H1 (cell line): ENCODE results near the gene DOCK3. TPM values are rescaled to one million over a fixed set of nuclear protein-coding genes. Genes with fewer than 3 reads are reported as not detected.

Experiments used
- CTCF ChIA-PET: fragments of 300-600 bp; sonication (Branson Sonifier 250); formaldehyde crosslinking; loops from one replicate; lab custom pipeline; 2021; ENCODE audit not compliant: partially characterized antibody; lab: Charles Lee
- POLR2A ChIA-PET: fragments of 300-600 bp; sonication (Branson Sonifier 250); formaldehyde crosslinking; loops from one replicate; lab custom pipeline; 2021; ENCODE audit warnings: inconsistent platforms; ENCODE audit not compliant: partially characterized antibody; lab: Charles Lee
- DNase-seq, 2 experiments: peaks; one replicate each; pipeline versions ENCODE4 v3.0.0 to v3.0.0-alpha.2; 2010 to 2022; ENCODE audit warnings: low spot score in 2 of 2, low read depth in 1 of 2, mixed read lengths in 1 of 2
- FAIRE-seq: peaks from 2 replicates; lab custom pipeline; 2011; peaks lifted over from hg19 to GRCh38; lab: Jason Lieb, UNC
- H2AFZ ChIP-seq: 2 replicates; pipeline ENCODE4 v1.8.1; 2012; ENCODE audit warnings: low read length, inconsistent platforms
- H2AK5ac ChIP-seq: 2 replicates; pipeline ENCODE4 v1.6.1; 2013; ENCODE audit warnings: low read depth, low read length
- H2BK120ac ChIP-seq: replicated peaks from 2 replicates; pipeline ENCODE3; 2013; ENCODE audit warnings: low read depth, low read length, inconsistent platforms
- H2BK12ac ChIP-seq: 2 replicates; pipeline ENCODE4 v1.6.1; 2013; ENCODE audit warnings: low read depth, low read length
- H2BK15ac ChIP-seq: 2 replicates; pipeline ENCODE4 v1.6.1; 2013; ENCODE audit warnings: low read length
- H2BK20ac ChIP-seq: 2 replicates; pipeline ENCODE4 v1.6.1; 2013; ENCODE audit warnings: low read length
- H2BK5ac ChIP-seq: 2 replicates; pipeline ENCODE4 v1.6.1; 2013; ENCODE audit warnings: low read depth, low read length
- H3K14ac ChIP-seq: 2 replicates; pipeline ENCODE4 v1.6.1; 2013; ENCODE audit warnings: inconsistent platforms; ENCODE audit not compliant: insufficient read length
- H3K18ac ChIP-seq: 2 replicates; pipeline ENCODE4 v1.6.1; 2013; ENCODE audit warnings: low read length; ENCODE audit errors: extremely low read depth
- H3K23ac ChIP-seq: 2 replicates; pipeline ENCODE4 v1.6.1; 2013; ENCODE audit warnings: inconsistent platforms; ENCODE audit not compliant: insufficient read length
- H3K23me2 ChIP-seq: 2 replicates; pipeline ENCODE4 v1.6.1; 2013; ENCODE audit warnings: low read depth, low read length
- H3K27ac ChIP-seq: 2 replicates; pipeline ENCODE4 v1.6.1; 2011; ENCODE audit warnings: low read depth, low read length, inconsistent platforms
- H3K27me3 ChIP-seq, 4 experiments: replicated peaks in 1 of 4; 1 replicate in 1 of 4; 2 replicates in 3 of 4; pipeline versions ENCODE4 v1.6.1 to v1.8.1; 2011 to 2013; ENCODE audit warnings: low read length in 3 of 4, mild to moderate bottlenecking in 3 of 4, inconsistent platforms in 2 of 4, mixed read lengths in 2 of 4, moderate library complexity in 1 of 4; ENCODE audit not compliant: control insufficient read depth in 3 of 4, insufficient read depth in 3 of 4; ENCODE audit errors: extremely low read depth in 1 of 4
- H3K36me3 ChIP-seq, 4 experiments: 2 replicates each; pipeline versions ENCODE4 v1.6.1 to v1.8.1; 2011 to 2013; ENCODE audit warnings: mild to moderate bottlenecking in 4 of 4, low read length in 3 of 4, moderate library complexity in 2 of 4, control low read depth in 1 of 4, inconsistent platforms in 1 of 4; ENCODE audit not compliant: insufficient read depth in 4 of 4, control insufficient read depth in 2 of 4
- H3K4ac ChIP-seq: replicated peaks from 2 replicates; pipeline ENCODE3; 2013; ENCODE audit warnings: low read length, low read depth, mixed read lengths, inconsistent platforms; ENCODE audit not compliant: insufficient read length
- H3K4me1 ChIP-seq, 4 experiments: replicated peaks in 1 of 4; 1 replicate in 1 of 4; 2 replicates in 3 of 4; pipeline versions ENCODE4 v1.6.1 to v1.8.1; 2011 to 2013; ENCODE audit warnings: low read length in 3 of 4, inconsistent platforms in 2 of 4, mixed read lengths in 1 of 4; ENCODE audit not compliant: insufficient read depth in 4 of 4, control insufficient read depth in 3 of 4
- H3K4me2 ChIP-seq, 2 experiments: 2 replicates each; pipeline versions ENCODE4 v1.6.1 to v1.8.1; 2011 to 2013; ENCODE audit warnings: low read depth in 2 of 2, low read length in 2 of 2, control low read depth in 1 of 2, inconsistent platforms in 1 of 2, mild to moderate bottlenecking in 1 of 2; ENCODE audit not compliant: insufficient read depth in 1 of 2
- H3K4me3 ChIP-seq, 4 experiments: fragments of 200-600, 300-600 bp in 1 of 4; sonication (generic), shearing (Covaris generic), sonication (Bioruptor Twin) in 1 of 4; 2 replicates each; pipeline versions ENCODE4 v1.5.1 to v1.8.1; 2011 to 2016; ENCODE audit warnings: low read length in 4 of 4, low read depth in 3 of 4, control low read depth in 2 of 4, inconsistent platforms in 2 of 4, mild to moderate bottlenecking in 2 of 4, mixed read lengths in 1 of 4, moderate library complexity in 1 of 4; ENCODE audit not compliant: insufficient read depth in 2 of 4; ENCODE audit errors: extremely low read depth in 1 of 4
- H3K56ac ChIP-seq: replicated peaks from 2 replicates; pipeline ENCODE3; 2013; ENCODE audit warnings: low read depth, mild to moderate bottlenecking, mixed read lengths, low read length, inconsistent platforms; ENCODE audit not compliant: insufficient read length
- H3K79me1 ChIP-seq: 2 replicates; pipeline ENCODE4 v1.6.1; 2013; ENCODE audit warnings: low read depth, low read length, control low read depth
- H3K79me2 ChIP-seq, 2 experiments: 2 replicates each; pipeline versions ENCODE4 v1.6.1 to v1.8.1; 2012 to 2013; ENCODE audit warnings: low read length in 2 of 2, mild to moderate bottlenecking in 2 of 2, inconsistent platforms in 1 of 2; ENCODE audit not compliant: insufficient read depth in 2 of 2, control insufficient read depth in 1 of 2
- H3K9ac ChIP-seq, 4 experiments: replicated peaks in 1 of 4; 1 replicate in 1 of 4; 2 replicates in 3 of 4; pipeline versions ENCODE4 v1.6.1 to v1.8.1; 2011 to 2013; ENCODE audit warnings: low read depth in 3 of 4, low read length in 3 of 4, control low read depth in 2 of 4, mild to moderate bottlenecking in 2 of 4, moderate library complexity in 2 of 4, inconsistent platforms in 1 of 4; ENCODE audit errors: extremely low read depth in 1 of 4
- H3K9me3 ChIP-seq, 2 experiments: 2 replicates each; pipeline versions ENCODE4 v1.6.1 to v1.8.1; 2012 to 2013; ENCODE audit warnings: mild to moderate bottlenecking in 2 of 2, moderate library complexity in 2 of 2, control low read depth in 1 of 2, inconsistent platforms in 1 of 2, low read depth in 1 of 2, low read length in 1 of 2, mixed read lengths in 1 of 2; ENCODE audit not compliant: insufficient read depth in 2 of 2
- H4K20me1 ChIP-seq, 2 experiments: replicated peaks in 1 of 2; 2 replicates each; pipeline versions ENCODE3 to v1.8.1; 2011 to 2013; ENCODE audit warnings: inconsistent platforms in 2 of 2, low read length in 2 of 2, mild to moderate bottlenecking in 1 of 2; ENCODE audit not compliant: insufficient read depth in 2 of 2, control insufficient read depth in 1 of 2
- H4K5ac ChIP-seq: 2 replicates; pipeline ENCODE4 v1.6.1; 2013; ENCODE audit warnings: low read length, low read depth, mixed read lengths, inconsistent platforms; ENCODE audit not compliant: insufficient read length
- H4K8ac ChIP-seq: 2 replicates; pipeline ENCODE4 v1.8.0; 2013; ENCODE audit warnings: mild to moderate bottlenecking, moderate library complexity, low read length, inconsistent platforms; ENCODE audit not compliant: insufficient read depth; ENCODE audit errors: extremely low read depth
- H4K91ac ChIP-seq: replicated peaks from 2 replicates; pipeline ENCODE3; 2013; ENCODE audit warnings: low read length, mixed read lengths, inconsistent platforms; ENCODE audit not compliant: insufficient read length
- KDM4A ChIP-seq: IDR thresholded peaks from one replicate; pipeline ENCODE4 v1.7.1; 2012; ENCODE audit warnings: low read depth, mild to moderate bottlenecking, moderate library complexity, low read length, inconsistent platforms; ENCODE audit not compliant: severe bottlenecking
- SIN3A ChIP-seq, 2 experiments: IDR thresholded peaks in 1 of 2; conservative IDR thresholded peaks in 1 of 2; 2 replicates each; pipeline ENCODE4 v1.6.1; 2011 to 2012; ENCODE audit warnings: low read length in 2 of 2, improper control_type of control experiment in 1 of 2, low read depth in 1 of 2, mild to moderate bottlenecking in 1 of 2
- SIX5 ChIP-seq: IDR thresholded peaks from 2 replicates; pipeline ENCODE4 v1.6.1; 2011; ENCODE audit warnings: mild to moderate bottlenecking, low read depth, low read length
- SRF ChIP-seq: IDR thresholded peaks from 2 replicates; pipeline ENCODE4 v1.6.1; 2011; ENCODE audit warnings: mild to moderate bottlenecking, low read depth, low read length, moderate library complexity
- TAF7 ChIP-seq: optimal IDR thresholded peaks from 2 replicates; pipeline ENCODE3; 2011; ENCODE audit warnings: low read depth, mild to moderate bottlenecking, inconsistent platforms, low read length, moderate library complexity, borderline replicate concordance
- WGBS, 2 experiments: shearing (Covaris generic) in 1 of 2; methylation state at CpG; one replicate each; pipeline versions ENCODE4 v1.1.6 to v1.1.7; 2013 to 2015; ENCODE audit warnings: low lambda C conversion rate in 2 of 2, mixed read lengths in 2 of 2, inconsistent platforms in 1 of 2, low coverage in 1 of 2, missing lambda C conversion rate in 1 of 2; ENCODE audit not compliant: insufficient replicate concordance in 2 of 2, insufficient coverage in 1 of 2, insufficient read length in 1 of 2; ENCODE audit errors: extremely low coverage in 1 of 2, missing lambda C conversion rate in 1 of 2; 5-methylcytosine and 5-hydroxymethylcytosine counted together
- polyA plus RNA-seq, 7 experiments: library from polyadenylated mRNA; depleted of rRNA in 3 of 7; stranded (reverse) in 5 of 7; unstranded in 2 of 7; fragments of >200 nt in 5 of 7; fragments of 200-250 nt in 2 of 7; gene quantifications; 1 replicate in 5 of 7; 2 replicates in 1 of 7; 4 replicates in 1 of 7; pipeline versions ENCODE4 v1.2.1 to v1.2.3, GENCODE V29; 2011 to 2013; ENCODE audit warnings: missing spikeins in 2 of 7, mixed read lengths in 2 of 7
- total RNA-seq: library from RNA; stranded (reverse); fragmentation: NEBNext Ultra II Directional; extraction: Animal tissue kit (Norgen Biotek cat#: 25700); gene quantifications from 2 replicates; pipeline ENCODE4 v1.2.1, GENCODE V29; 2021
- TF ChIP-seq, protein P1 (sequence below): IDR thresholded peaks from 2 replicates; pipeline ENCODE4 v1.6.1; 2012; ENCODE audit warnings: inconsistent platforms

Gene DOCK3
- total and polyA plus RNA-seq, 2 of the 8 experiments (the other 6 are each of a cell fraction or from before 2014, with no cell fraction given): 2.7 to 5.0 TPM

DNA sequence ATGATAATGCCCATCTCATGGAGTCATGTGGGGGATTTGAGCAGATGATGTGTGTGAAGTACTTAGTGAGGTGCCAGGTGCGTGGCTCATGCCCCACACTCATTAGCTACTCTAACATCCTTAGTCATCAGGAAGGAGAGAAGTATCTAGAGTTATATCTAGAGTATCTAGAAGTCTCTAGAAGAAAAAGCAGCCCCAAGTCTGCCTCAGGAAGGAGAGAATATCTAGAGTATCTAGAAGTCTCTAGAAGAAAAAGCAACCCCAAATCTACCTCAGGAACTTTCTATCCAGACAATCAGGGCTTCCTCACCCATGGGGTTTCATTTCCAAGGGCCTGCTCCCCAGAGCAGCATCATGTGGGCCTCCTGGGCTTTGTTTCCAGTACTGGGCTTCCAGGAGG lies 24.7 kb upstream of the DOCK3 start:
- no peak for FAIRE-seq
- H3K14ac ChIP-seq: no peak overlapping the region
- H3K79me2 ChIP-seq: no peaks in the 10 kb centered on the region
- no peak overlapping the region for H2BK5ac ChIP-seq
- H2AK5ac ChIP-seq: no peak overlapping the region
- H3K36me3 ChIP-seq: peaks cover 0 to 8% (median 3%) of the 10 kb centered on the region in 4 experiments; a peak in 3 of 8 replicates
- H4K91ac ChIP-seq: no peak overlapping the region
- H3K9me3 ChIP-seq: no peaks in the 10 kb centered on the region
- H3K27ac ChIP-seq: no peak overlapping the region
- no peak overlapping the region for H4K5ac ChIP-seq
- H2AFZ ChIP-seq: no peak overlapping the region
- H3K4me3 ChIP-seq: no peak overlapping the region
- WGBS, 2 experiments: 86% methylated on average over 1 of the region's 1 CpG; no CpG with 5 or more reads in 1 of the 2 experiments
- no peak overlapping the region for H3K23ac ChIP-seq
- ChIA-PET POLR2A (interaction anchor here (0.8 to 1.6 kb wide), 5 partner anchors 9 to 32 kb away, joined by 3 to 7 read pairs (median 6); no protein-coding TSS in a partner anchor), CTCF (interaction anchor here (0.8 to 63.8 kb wide), 4 partner anchors 24 to 155 kb away, joined by 3 to 1262 read pairs (median 34); partner anchors contain the start of genes CISH, DOCK3 and MAPKAPK3)
- no peak overlapping the region for H3K4me2 ChIP-seq
- H3K4me1 ChIP-seq: peaks cover 0 to 18% (median 6%) of the 10 kb centered on the region in 4 experiments; a peak in 6 of 7 replicates
- no peak overlapping the region for H4K8ac ChIP-seq
- no peak overlapping the region for H2BK120ac ChIP-seq
- no peaks in the 10 kb centered on the region for H3K23me2 ChIP-seq
- H4K20me1 ChIP-seq: peaks cover 2% of the 10 kb centered on the region in 2 experiments
- H2BK12ac ChIP-seq: no peak overlapping the region
- H3K9ac ChIP-seq: no peak overlapping the region
- no peak overlapping the region for H2BK15ac ChIP-seq
- DNase-seq: no peak
- H3K79me1 ChIP-seq: no peaks in the 10 kb centered on the region; the same call in none of the 2 replicates
- H3K4ac ChIP-seq: no peak overlapping the region
- TF ChIP-seq, protein P1, sequence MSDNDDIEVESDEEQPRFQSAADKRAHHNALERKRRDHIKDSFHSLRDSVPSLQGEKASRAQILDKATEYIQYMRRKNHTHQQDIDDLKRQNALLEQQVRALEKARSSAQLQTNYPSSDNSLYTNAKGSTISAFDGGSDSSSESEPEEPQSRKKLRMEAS: no peak
- TF ChIP-seq SIX5 (no peak), SIN3A (conservative IDR thresholded peaks at IDR 0.05 in 1 of 2, IDR thresholded peaks at IDR 0.05 in 1 of 2; ENCODE audit: low read depth in 1 of 2, low read length in 2 of 2) (no peak), TAF7 (no peak), SRF (no peak), KDM4A (no peak)
- TF ChIP-seq, all 59 proteins: peak for 0
- Histone ChIP-seq H2BK20ac (no peak overlapping the region), H3K56ac (no peak overlapping the region), H3K18ac (no peak overlapping the region), H3K27me3 (no peaks in the 10 kb centered on the region)
